ENCODE measurements around the gene FAF1. TPM values are rescaled to one million over a fixed set of nuclear protein-coding genes. Genes with fewer than 3 reads are reported as not detected.
A peak's percentile ranks its signal among the peaks of the same experiment; 100 is the strongest.

FAF1 gene
- total RNA-seq, 2 experiments from 2014 or later, result 64.5 to 73.1 TPM

- CTCF ChIA-PET, result interaction anchor here (0.7 to 1.1 kb wide), 2 partner anchors 8 to 307 kb away, joined by 3 read pairs; no protein-coding TSS in a partner anchor
- POLR2A ChIA-PET, result no interaction called here
- no peak overlapping the region for H3K4me3 Mint-ChIP-seq
- H3K36me3 Mint-ChIP-seq (ENCODE audit: low read depth), result no peaks in the 10 kb centered on the region
- H3K27ac Mint-ChIP-seq, result no peak overlapping the region
- no peaks in the 10 kb centered on the region for H3K27me3 Mint-ChIP-seq
- no peaks in the 10 kb centered on the region for H3K9me3 Mint-ChIP-seq (ENCODE audit: low read depth)
- no peak for DNase-seq
- no peak for ATAC-seq
- no peaks in the 10 kb centered on the region for H3K4me1 Mint-ChIP-seq
- intact Hi-C loops (cut with DNase I, micrococcal nuclease), result no loop called here
These were observed 32.7 kb upstream of the FAF1 start for GRCh38 chr1:50992532-50993318.

- no peak overlapping the region for H3K4me3 Mint-ChIP-seq
- H3K4me1 Mint-ChIP-seq, result no peaks in the 10 kb centered on the region
- POLR2A ChIA-PET, result no interaction called here
- H3K27ac Mint-ChIP-seq, result no peak overlapping the region
- H3K9me3 Mint-ChIP-seq (ENCODE audit: low read depth), result no peaks in the 10 kb centered on the region
- no peak for ATAC-seq
- H3K36me3 Mint-ChIP-seq (ENCODE audit: low read depth), result no peaks in the 10 kb centered on the region
- CTCF ChIA-PET, result interaction anchor here (0.7 kb wide), 1 partner anchor 356 kb away, joined by 3 read pairs; no protein-coding TSS in a partner anchor
- H3K27me3 Mint-ChIP-seq, result peaks cover 5% of the 10 kb centered on the region
- no peak for DNase-seq
- intact Hi-C loops (cut with DNase I, micrococcal nuclease), result no loop called here
These were observed 29.6 kb upstream of the FAF1 start for GRCh38 chr1:50989694-50990093.

- Mint-ChIP-seq H3K4me1 (no peaks in the 10 kb centered on the region), H3K36me3 (ENCODE audit: low read depth) (no peaks in the 10 kb centered on the region), H3K4me3 (no peak overlapping the region), H3K27me3 (peaks cover 7% of the 10 kb centered on the region), H3K27ac (no peak overlapping the region), H3K9me3 (ENCODE audit: low read depth) (no peaks in the 10 kb centered on the region)
- ChIA-PET CTCF (no interaction called here), POLR2A (no interaction called here)
- intact Hi-C loops (cut with DNase I, micrococcal nuclease), result no loop called here
- DNase-seq (no peak), ATAC-seq (no peak)
These were observed 26.6 kb upstream of the FAF1 start for GRCh38 chr1:50986653-50987052.

GRCh38 chr1:50985094-50985493 lies 25.0 kb upstream of the FAF1 start:
- H3K27ac Mint-ChIP-seq, result no peak overlapping the region
- no peak for DNase-seq
- ChIA-PET CTCF (interaction anchor here (0.6 kb wide), 1 partner anchor 141 kb away, joined by 3 read pairs; no protein-coding TSS in a partner anchor), POLR2A (no interaction called here)
- no peaks in the 10 kb centered on the region for H3K36me3 Mint-ChIP-seq (ENCODE audit: low read depth)
- intact Hi-C loops (cut with DNase I, micrococcal nuclease), result no loop called here
- ATAC-seq, result no peak
- no peaks in the 10 kb centered on the region for H3K9me3 Mint-ChIP-seq (ENCODE audit: low read depth)
- no peaks in the 10 kb centered on the region for H3K4me1 Mint-ChIP-seq
- no peak overlapping the region for H3K4me3 Mint-ChIP-seq
- H3K27me3 Mint-ChIP-seq, result peaks cover 7% of the 10 kb centered on the region

- Mint-ChIP-seq H3K9me3 (ENCODE audit: low read depth) (no peaks in the 10 kb centered on the region), H3K27me3 (peaks cover 19% of the 10 kb centered on the region), H3K4me3 (no peak overlapping the region), H3K4me1 (peaks cover 8% of the 10 kb centered on the region), H3K36me3 (ENCODE audit: low read depth) (no peaks in the 10 kb centered on the region), H3K27ac (no peak overlapping the region)
- ATAC-seq, result no peak
- intact Hi-C loops (cut with DNase I, micrococcal nuclease), result no loop called here
- ChIA-PET CTCF (no interaction called here), POLR2A (no interaction called here)
- DNase-seq, result no peak
These were observed 23.2 kb upstream of the FAF1 start for GRCh38 chr1:50983219-50983802.

GRCh38 chr1:50982611-50983010 lies 22.5 kb upstream of the FAF1 start:
- intact Hi-C loops (cut with DNase I, micrococcal nuclease), result no loop called here
- POLR2A ChIA-PET, result no interaction called here
- peaks cover 20% of the 10 kb centered on the region for H3K27me3 Mint-ChIP-seq

GRCh38 chr1:50981741-50982140 lies 21.7 kb upstream of the FAF1 start:
- peaks cover 11% of the 10 kb centered on the region for H3K4me1 Mint-ChIP-seq
- no peaks in the 10 kb centered on the region for H3K9me3 Mint-ChIP-seq (ENCODE audit: low read depth)
- no peak overlapping the region for H3K27ac Mint-ChIP-seq
- ATAC-seq (no peak), DNase-seq (no peak)
- POLR2A ChIA-PET, result no interaction called here
- no peaks in the 10 kb centered on the region for H3K36me3 Mint-ChIP-seq (ENCODE audit: low read depth)
- intact Hi-C loops (cut with DNase I, micrococcal nuclease), result no loop called here
- peaks cover 22% of the 10 kb centered on the region for H3K27me3 Mint-ChIP-seq
- CTCF ChIA-PET, result no interaction called here
- no peak overlapping the region for H3K4me3 Mint-ChIP-seq

More at GRCh38 chr1:50982611-50983010, 22.5 kb upstream of the FAF1 start:
- CTCF ChIA-PET, result no interaction called here
- no peak overlapping the region for H3K4me3 Mint-ChIP-seq
- H3K9me3 Mint-ChIP-seq (ENCODE audit: low read depth), result no peaks in the 10 kb centered on the region
- no peak overlapping the region for H3K27ac Mint-ChIP-seq
- H3K4me1 Mint-ChIP-seq, result peaks cover 9% of the 10 kb centered on the region
- ATAC-seq, result no peak
- DNase-seq, result no peak
- no peaks in the 10 kb centered on the region for H3K36me3 Mint-ChIP-seq (ENCODE audit: low read depth)

- ATAC-seq (no peak), DNase-seq (no peak)
- no peaks in the 10 kb centered on the region for H3K9me3 Mint-ChIP-seq (ENCODE audit: low read depth)
- intact Hi-C loops (cut with DNase I, micrococcal nuclease), result no loop called here
- H3K27me3 Mint-ChIP-seq, result peaks cover 29% of the 10 kb centered on the region
- H3K36me3 Mint-ChIP-seq (ENCODE audit: low read depth), result no peaks in the 10 kb centered on the region
- ChIA-PET CTCF (interaction anchor here (0.9 kb wide), 1 partner anchor 32 kb away, joined by 3 read pairs; no protein-coding TSS in a partner anchor), POLR2A (no interaction called here)
- no peak overlapping the region for H3K4me3 Mint-ChIP-seq
- peaks cover 18% of the 10 kb centered on the region for H3K4me1 Mint-ChIP-seq
- H3K27ac Mint-ChIP-seq, result no peak overlapping the region
These were observed 20.4 kb upstream of the FAF1 start for GRCh38 chr1:50980505-50980904.

- Mint-ChIP-seq H3K27ac (no peak overlapping the region), H3K27me3 (peaks cover 29% of the 10 kb centered on the region), H3K36me3 (ENCODE audit: low read depth) (peaks cover 1% of the 10 kb centered on the region), H3K9me3 (ENCODE audit: low read depth) (no peaks in the 10 kb centered on the region), H3K4me1 (peaks cover 18% of the 10 kb centered on the region), H3K4me3 (no peak overlapping the region)
- ATAC-seq (no peak), DNase-seq (no peak)
- intact Hi-C loops (cut with DNase I, micrococcal nuclease), result loop anchor here in 1 of 2 experiments (5.0 to 10.0 kb wide), 3 partner anchors 105 to 558 kb away; partner anchors contain the start of gene DMRTA2
- CTCF ChIA-PET, result interaction anchor here (0.7 to 3.6 kb wide), 3 partner anchors 10 to 53 kb away, joined by 3 to 21 read pairs (median 3); partner anchors contain the start of gene CDKN2C
- POLR2A ChIA-PET, result no interaction called here
These were observed 19.9 kb upstream of the FAF1 start for GRCh38 chr1:50979937-50980336.

GRCh38 chr1:50978852-50979781 lies 19.1 kb upstream of the FAF1 start:
- ATAC-seq (no peak), DNase-seq (peak; percentile 18)
- Mint-ChIP-seq H3K4me3 (peak overlapping the region; percentile 68), H3K27me3 (peaks cover 34% of the 10 kb centered on the region), H3K27ac (peak overlapping the region; percentile 7), H3K4me1 (peaks cover 18% of the 10 kb centered on the region), H3K36me3 (ENCODE audit: low read depth) (peaks cover 7% of the 10 kb centered on the region), H3K9me3 (ENCODE audit: low read depth) (no peaks in the 10 kb centered on the region)
- POLR2A ChIA-PET, result no interaction called here
- CTCF ChIA-PET, result interaction anchor here (0.7 to 3.6 kb wide), 4 partner anchors 10 to 101 kb away, joined by 3 to 21 read pairs (median 3); partner anchors contain the start of gene CDKN2C
- intact Hi-C loops (cut with DNase I, micrococcal nuclease), result loop anchor here in 1 of 2 experiments (5.0 to 10.0 kb wide), 3 partner anchors 104 to 557 kb away; partner anchors contain the start of gene DMRTA2
